ENCODE results near the gene FAM222A.
A peak's percentile ranks its signal among the peaks of the same experiment; 100 is the strongest.

FAM222A gene

DNA sequence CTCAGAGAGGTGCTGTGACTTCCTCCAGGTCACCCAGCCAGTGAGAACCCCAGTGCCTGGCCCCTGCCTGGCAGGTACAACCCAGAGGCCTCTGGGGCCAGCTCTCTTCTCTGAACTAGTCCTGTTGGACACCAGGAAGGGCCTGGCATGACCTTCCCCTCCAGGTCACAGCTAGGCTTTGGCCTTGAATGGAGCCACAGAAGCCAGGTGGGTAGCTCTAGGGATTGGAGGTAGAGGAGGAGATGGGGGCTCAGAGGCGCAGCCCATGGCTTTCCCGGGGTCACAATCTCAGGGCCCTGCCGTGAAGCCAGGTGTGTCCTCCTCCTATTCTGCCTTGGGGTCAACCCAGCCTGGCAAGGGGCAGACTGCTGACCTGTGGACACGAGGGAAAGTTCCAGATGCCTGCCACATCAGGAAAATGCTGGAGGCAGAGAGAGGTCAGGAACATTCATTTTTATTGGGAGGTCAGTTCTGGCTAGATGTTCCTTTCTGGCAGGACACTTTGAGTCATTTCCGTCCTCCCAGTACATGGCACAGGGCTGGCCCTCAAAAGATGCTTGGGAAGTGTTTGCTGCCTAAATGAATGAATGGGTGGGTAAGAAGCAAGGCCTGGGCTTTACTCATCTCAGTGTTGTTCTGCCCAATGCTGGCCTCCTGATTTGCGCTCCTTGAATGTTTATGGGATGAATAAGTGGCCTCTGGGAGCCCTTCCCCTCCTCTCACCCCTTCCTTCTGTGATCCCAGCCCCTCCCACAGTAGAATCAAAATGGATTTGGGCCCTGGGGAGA, 25.4 kb downstream of the FAM222A start (continued):
- TF ChIP-seq, protein P1, sequence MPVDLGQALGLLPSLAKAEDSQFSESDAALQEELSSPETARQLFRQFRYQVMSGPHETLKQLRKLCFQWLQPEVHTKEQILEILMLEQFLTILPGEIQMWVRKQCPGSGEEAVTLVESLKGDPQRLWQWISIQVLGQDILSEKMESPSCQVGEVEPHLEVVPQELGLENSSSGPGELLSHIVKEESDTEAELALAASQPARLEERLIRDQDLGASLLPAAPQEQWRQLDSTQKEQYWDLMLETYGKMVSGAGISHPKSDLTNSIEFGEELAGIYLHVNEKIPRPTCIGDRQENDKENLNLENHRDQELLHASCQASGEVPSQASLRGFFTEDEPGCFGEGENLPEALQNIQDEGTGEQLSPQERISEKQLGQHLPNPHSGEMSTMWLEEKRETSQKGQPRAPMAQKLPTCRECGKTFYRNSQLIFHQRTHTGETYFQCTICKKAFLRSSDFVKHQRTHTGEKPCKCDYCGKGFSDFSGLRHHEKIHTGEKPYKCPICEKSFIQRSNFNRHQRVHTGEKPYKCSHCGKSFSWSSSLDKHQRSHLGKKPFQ (tag by site-specific recombination; IDR thresholded peaks at IDR 0.05) = no peak
- TF ChIP-seq, protein P2, sequence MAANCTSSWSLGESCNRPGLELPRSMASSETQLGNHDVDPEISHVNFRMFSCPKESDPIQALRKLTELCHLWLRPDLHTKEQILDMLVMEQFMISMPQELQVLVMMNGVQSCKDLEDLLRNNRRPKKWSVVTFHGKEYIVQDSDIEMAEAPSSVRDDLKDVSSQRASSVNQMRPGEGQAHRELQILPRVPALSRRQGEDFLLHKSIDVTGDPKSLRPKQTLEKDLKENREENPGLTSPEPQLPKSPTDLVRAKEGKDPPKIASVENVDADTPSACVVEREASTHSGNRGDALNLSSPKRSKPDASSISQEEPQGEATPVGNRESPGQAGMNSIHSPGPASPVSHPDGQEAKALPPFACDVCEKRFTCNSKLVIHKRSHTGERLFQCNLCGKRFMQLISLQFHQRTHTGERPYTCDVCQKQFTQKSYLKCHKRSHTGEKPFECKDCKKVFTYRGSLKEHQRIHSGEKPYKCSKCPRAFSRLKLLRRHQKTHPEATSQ (tag by site-specific recombination; IDR thresholded peaks at IDR 0.05) = no peak
- no peak for TF ChIP-seq ZNF777 (tag by site-specific recombination; IDR thresholded peaks at IDR 0.05; ENCODE audit: borderline replicate concordance)
- TF ChIP-seq SP3 (tag by site-specific recombination; IDR thresholded peaks at IDR 0.05) = no peak

DNA sequence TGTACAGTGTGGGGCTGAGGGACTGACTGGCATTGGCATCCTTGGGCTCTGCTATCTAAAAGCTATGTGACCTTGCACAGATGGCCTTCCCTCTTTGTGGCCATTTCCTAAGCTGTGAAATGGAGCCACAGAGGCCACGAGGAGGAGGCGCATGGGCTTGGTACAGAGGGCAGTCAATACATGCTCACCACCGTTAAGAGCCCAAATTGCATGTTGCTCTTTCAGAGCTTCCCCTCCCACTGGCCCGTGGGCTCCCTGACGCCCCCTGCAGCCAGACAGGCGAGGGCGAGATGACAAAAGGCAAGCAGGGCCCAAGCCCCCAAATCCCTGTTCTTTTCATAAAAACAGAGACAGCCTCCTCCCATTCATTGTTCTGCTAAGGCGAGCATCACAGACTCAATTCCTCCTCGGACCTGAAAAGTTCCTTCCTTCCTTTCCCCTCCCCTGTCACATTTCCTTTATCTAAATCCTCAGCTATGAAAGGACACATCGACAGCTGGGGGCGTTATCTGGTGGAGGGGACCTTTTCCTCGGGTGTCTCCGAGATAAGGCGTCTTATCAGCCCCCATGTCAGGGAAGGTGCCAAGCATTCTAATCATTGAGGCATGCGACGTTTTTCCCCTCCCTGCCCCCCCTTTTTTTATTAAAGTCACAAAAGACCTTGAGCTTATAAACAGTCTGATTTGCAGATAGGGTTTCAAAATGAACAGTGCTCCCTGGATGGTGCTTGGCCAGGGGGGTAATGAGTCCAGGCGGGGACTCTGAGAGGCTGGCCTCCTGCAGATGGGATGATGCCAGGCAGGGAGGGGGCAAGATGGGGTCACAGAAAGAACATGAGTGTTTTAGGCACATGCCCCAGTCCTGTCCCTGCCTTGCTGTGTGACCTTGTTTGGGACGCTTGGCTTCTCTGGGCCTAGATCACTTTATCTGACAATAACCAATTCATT, 26.4 kb downstream of the FAM222A start:
- ChIA-PET POLR2A (interaction anchor here (0.6 to 1.0 kb wide), 2 partner anchors 142 to 1021 kb away, joined by 4 to 5 read pairs; no protein-coding TSS in a partner anchor), CTCF (interaction anchor here (0.6 to 2.1 kb wide), 17 partner anchors 8 to 361 kb away, joined by 3 to 9 read pairs (median 3); no protein-coding TSS in a partner anchor)
- no peaks in the 10 kb centered on the region for H3K9me3 ChIP-seq (ENCODE audit: control insufficient read depth, insufficient read depth, low read depth, low read length)
- H3K27ac ChIP-seq (ENCODE audit: extremely low read depth, low read depth, low read length) = no peak overlapping the region
- no peaks in the 10 kb centered on the region for H3K4me1 ChIP-seq (ENCODE audit: control insufficient read depth, insufficient read depth, low read length)
- no peaks in the 10 kb centered on the region for H3K36me3 ChIP-seq (ENCODE audit: control insufficient read depth in 2 of 2, insufficient read depth in 1 of 2, low read length in 2 of 2)
- no peak overlapping the region for H3K4me3 ChIP-seq (ENCODE audit: low read depth, low read length)
- peak; percentile 29; the same call in 1 of the 2 replicates for TF ChIP-seq GLIS1 (tag by site-specific recombination; IDR thresholded peaks at IDR 0.05)
- TF ChIP-seq EGR2 (tag by site-specific recombination; IDR thresholded peaks at IDR 0.05; ENCODE audit: low read depth) = 0 out of 2 replicates have a peak, but pooled peaks have one; percentile 28
- TF ChIP-seq, protein P3, sequence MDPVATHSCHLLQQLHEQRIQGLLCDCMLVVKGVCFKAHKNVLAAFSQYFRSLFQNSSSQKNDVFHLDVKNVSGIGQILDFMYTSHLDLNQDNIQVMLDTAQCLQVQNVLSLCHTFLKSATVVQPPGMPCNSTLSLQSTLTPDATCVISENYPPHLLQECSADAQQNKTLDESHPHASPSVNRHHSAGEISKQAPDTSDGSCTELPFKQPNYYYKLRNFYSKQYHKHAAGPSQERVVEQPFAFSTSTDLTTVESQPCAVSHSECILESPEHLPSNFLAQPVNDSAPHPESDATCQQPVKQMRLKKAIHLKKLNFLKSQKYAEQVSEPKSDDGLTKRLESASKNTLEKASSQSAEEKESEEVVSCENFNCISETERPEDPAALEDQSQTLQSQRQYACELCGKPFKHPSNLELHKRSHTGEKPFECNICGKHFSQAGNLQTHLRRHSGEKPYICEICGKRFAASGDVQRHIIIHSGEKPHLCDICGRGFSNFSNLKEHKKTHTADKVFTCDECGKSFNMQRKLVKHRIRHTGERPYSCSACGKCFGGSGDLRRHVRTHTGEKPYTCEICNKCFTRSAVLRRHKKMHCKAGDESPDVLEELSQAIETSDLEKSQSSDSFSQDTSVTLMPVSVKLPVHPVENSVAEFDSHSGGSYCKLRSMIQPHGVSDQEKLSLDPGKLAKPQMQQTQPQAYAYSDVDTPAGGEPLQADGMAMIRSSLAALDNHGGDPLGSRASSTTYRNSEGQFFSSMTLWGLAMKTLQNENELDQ (tag by site-specific recombination; IDR thresholded peaks at IDR 0.05; ENCODE audit: low read depth) = no peak
- TF ChIP-seq ZBTB20 (tag by site-specific recombination; IDR thresholded peaks at IDR 0.05) = no peak
- TF ChIP-seq, protein P4, sequence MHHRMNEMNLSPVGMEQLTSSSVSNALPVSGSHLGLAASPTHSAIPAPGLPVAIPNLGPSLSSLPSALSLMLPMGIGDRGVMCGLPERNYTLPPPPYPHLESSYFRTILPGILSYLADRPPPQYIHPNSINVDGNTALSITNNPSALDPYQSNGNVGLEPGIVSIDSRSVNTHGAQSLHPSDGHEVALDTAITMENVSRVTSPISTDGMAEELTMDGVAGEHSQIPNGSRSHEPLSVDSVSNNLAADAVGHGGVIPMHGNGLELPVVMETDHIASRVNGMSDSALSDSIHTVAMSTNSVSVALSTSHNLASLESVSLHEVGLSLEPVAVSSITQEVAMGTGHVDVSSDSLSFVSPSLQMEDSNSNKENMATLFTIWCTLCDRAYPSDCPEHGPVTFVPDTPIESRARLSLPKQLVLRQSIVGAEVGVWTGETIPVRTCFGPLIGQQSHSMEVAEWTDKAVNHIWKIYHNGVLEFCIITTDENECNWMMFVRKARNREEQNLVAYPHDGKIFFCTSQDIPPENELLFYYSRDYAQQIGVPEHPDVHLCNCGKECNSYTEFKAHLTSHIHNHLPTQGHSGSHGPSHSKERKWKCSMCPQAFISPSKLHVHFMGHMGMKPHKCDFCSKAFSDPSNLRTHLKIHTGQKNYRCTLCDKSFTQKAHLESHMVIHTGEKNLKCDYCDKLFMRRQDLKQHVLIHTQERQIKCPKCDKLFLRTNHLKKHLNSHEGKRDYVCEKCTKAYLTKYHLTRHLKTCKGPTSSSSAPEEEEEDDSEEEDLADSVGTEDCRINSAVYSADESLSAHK (tag by site-specific recombination; IDR thresholded peaks at IDR 0.05) = no peak
- TF ChIP-seq OSR2 (tag by site-specific recombination; IDR thresholded peaks at IDR 0.05) = no peak
- no peak for TF ChIP-seq KLF9 (tag by site-specific recombination; IDR thresholded peaks at IDR 0.05; ENCODE audit: low read depth)
- TF ChIP-seq ZNF654 (tag by site-specific recombination; IDR thresholded peaks at IDR 0.05; ENCODE audit: low read depth) = 0 out of 2 replicates have a peak, but pooled peaks have one; percentile 7
- TF ChIP-seq ZSCAN16 (tag by site-specific recombination; IDR thresholded peaks at IDR 0.05) = no peak
- peak; percentile 40; the same call in 1 of the 2 replicates for TF ChIP-seq ZFHX2 (tag by site-specific recombination; conservative IDR thresholded peaks at IDR 0.05)
- TF ChIP-seq ZBTB8A (tag by site-specific recombination; IDR thresholded peaks at IDR 0.05) = no peak
- TF ChIP-seq KLF16 (tag by site-specific recombination; IDR thresholded peaks at IDR 0.05) = no peak
- TF ChIP-seq, protein P5, sequence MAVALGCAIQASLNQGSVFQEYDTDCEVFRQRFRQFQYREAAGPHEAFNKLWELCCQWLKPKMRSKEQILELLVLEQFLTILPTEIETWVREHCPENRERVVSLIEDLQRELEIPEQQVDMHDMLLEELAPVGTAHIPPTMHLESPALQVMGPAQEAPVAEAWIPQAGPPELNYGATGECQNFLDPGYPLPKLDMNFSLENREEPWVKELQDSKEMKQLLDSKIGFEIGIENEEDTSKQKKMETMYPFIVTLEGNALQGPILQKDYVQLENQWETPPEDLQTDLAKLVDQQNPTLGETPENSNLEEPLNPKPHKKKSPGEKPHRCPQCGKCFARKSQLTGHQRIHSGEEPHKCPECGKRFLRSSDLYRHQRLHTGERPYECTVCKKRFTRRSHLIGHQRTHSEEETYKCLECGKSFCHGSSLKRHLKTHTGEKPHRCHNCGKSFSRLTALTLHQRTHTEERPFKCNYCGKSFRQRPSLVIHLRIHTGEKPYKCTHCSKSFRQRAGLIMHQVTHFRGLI (tag by site-specific recombination; IDR thresholded peaks at IDR 0.05) = no peak
- no peak for TF ChIP-seq ZNF548 (tag by site-specific recombination; IDR thresholded peaks at IDR 0.05)
- TF ChIP-seq, protein P6, sequence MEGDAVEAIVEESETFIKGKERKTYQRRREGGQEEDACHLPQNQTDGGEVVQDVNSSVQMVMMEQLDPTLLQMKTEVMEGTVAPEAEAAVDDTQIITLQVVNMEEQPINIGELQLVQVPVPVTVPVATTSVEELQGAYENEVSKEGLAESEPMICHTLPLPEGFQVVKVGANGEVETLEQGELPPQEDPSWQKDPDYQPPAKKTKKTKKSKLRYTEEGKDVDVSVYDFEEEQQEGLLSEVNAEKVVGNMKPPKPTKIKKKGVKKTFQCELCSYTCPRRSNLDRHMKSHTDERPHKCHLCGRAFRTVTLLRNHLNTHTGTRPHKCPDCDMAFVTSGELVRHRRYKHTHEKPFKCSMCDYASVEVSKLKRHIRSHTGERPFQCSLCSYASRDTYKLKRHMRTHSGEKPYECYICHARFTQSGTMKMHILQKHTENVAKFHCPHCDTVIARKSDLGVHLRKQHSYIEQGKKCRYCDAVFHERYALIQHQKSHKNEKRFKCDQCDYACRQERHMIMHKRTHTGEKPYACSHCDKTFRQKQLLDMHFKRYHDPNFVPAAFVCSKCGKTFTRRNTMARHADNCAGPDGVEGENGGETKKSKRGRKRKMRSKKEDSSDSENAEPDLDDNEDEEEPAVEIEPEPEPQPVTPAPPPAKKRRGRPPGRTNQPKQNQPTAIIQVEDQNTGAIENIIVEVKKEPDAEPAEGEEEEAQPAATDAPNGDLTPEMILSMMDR (tag by site-specific recombination; IDR thresholded peaks at IDR 0.05) = peak; percentile 58; the same call in 1 of the 2 replicates

Measured in HEK293 (cell line).